PC-9 (cell line): ENCODE measurements around the gene CHIA. TPM values are rescaled to one million over a fixed set of nuclear protein-coding genes. Genes with fewer than 3 reads are reported as not detected.

Source experiments
- BruUV-seq: library from RNA; stranded (reverse); fragments of 400-500 nt; replicated peaks from 2 replicates; lab custom pipeline; 2021; lab: Mats Ljungman, UMichigan
- CTCF ChIA-PET: fragments of 300-600 bp; sonication (Branson Sonifier 250); formaldehyde crosslinking; loops from one replicate; lab custom pipeline; 2022; ENCODE audit warnings: antibody characterized with exemption; lab: Charles Lee
- POLR2A ChIA-PET: fragments of 300-600 bp; sonication (Branson Sonifier 250); formaldehyde crosslinking; loops from one replicate; lab custom pipeline; 2022; ENCODE audit warnings: antibody characterized with exemption; ENCODE audit not compliant: unreplicated experiment; lab: Charles Lee
- DNase-seq, 2 experiments: peaks; one replicate each; pipeline versions ENCODE4 v3.0.0 to v3.0.0-alpha.2; 2015 to 2022; ENCODE audit warnings: mixed read lengths in 1 of 2
- H2AFZ ChIP-seq: fragments of 200-600 bp; sonication (generic); 2 replicates; pipeline ENCODE4 v1.8.1; 2017; ENCODE audit warnings: antibody characterized with exemption
- H3F3A ChIP-seq: fragments of 200-600 bp; sonication (generic); 2 replicates; pipeline ENCODE4 v1.8.1; 2017; ENCODE audit warnings: antibody characterized with exemption, mild to moderate bottlenecking, low read depth; ENCODE audit not compliant: insufficient read depth
- H3K27ac ChIP-seq: fragments of 200-600 bp; sonication (generic); 2 replicates; pipeline ENCODE4 v1.6.1; 2016; ENCODE audit warnings: mixed run types
- H3K27me3 ChIP-seq: fragments of 200-600 bp; sonication (generic); 2 replicates; pipeline ENCODE4 v1.6.1; 2016; ENCODE audit warnings: low read depth, mixed run types; ENCODE audit not compliant: insufficient read depth
- H3K36me3 ChIP-seq: fragments of 200-600 bp; sonication (generic); 2 replicates; pipeline ENCODE4 v1.6.1; 2016; ENCODE audit warnings: low read depth, mixed run types
- H3K4me1 ChIP-seq: fragments of 200-600 bp; sonication (generic); replicated peaks from 2 replicates; pipeline ENCODE4 v1.6.1; 2016; ENCODE audit warnings: mixed run types; ENCODE audit not compliant: insufficient read depth
- H3K4me2 ChIP-seq: fragments of 200-600 bp; sonication (generic); 2 replicates; pipeline ENCODE4 v1.6.1; 2017; ENCODE audit warnings: mixed run types
- H3K4me3 ChIP-seq: fragments of 200-600 bp; sonication (generic); 2 replicates; pipeline ENCODE4 v1.6.1; 2016; ENCODE audit warnings: mixed run types
- H3K79me2 ChIP-seq: fragments of 200-600 bp; sonication (generic); 2 replicates; pipeline ENCODE4 v1.6.1; 2017; ENCODE audit warnings: low read depth, mixed run types
- H3K9me2 ChIP-seq: fragments of 200-600 bp; sonication (generic); 2 replicates; pipeline ENCODE4 v1.8.1; 2017; ENCODE audit warnings: mild to moderate bottlenecking; ENCODE audit not compliant: insufficient read depth
- H3K9me3 ChIP-seq: fragments of 200-600 bp; sonication (generic); 2 replicates; pipeline ENCODE4 v1.8.1; 2016; ENCODE audit warnings: low read depth; ENCODE audit not compliant: insufficient read depth
- H4K20me1 ChIP-seq: fragments of 200-600 bp; sonication (generic); 2 replicates; pipeline ENCODE4 v1.8.1; 2017; ENCODE audit not compliant: insufficient read depth
- CTCF ChIP-seq: fragments of 200-600 bp; sonication (generic); conservative IDR thresholded peaks from 2 replicates; pipeline ENCODE4 v1.6.1; 2017; ENCODE audit warnings: mixed run types, antibody characterized with exemption, mild to moderate bottlenecking, moderate library complexity
- EZH2 ChIP-seq: fragments of 200-600 bp; sonication (generic); IDR thresholded peaks from 2 replicates; pipeline ENCODE4 v1.8.0; 2017; ENCODE audit warnings: antibody characterized with exemption, low read depth
- intact Hi-C: fragments of 100-400 bp; cut with micrococcal nuclease; formaldehyde crosslinking; loops from one replicate; pipeline ENCODE4 v1.10.0; 2022; ENCODE audit not compliant: unreplicated experiment
- total RNA-seq: library from RNA; stranded (reverse); gene quantifications from 2 replicates; pipeline ENCODE4 v1.2.3, GENCODE V29; 2021

Gene CHIA
- total RNA-seq, 1 experiment from 2014 or later = not detected

- peaks cover 67% of the 10 kb centered on the region for H3K27me3 ChIP-seq
- no peaks in the 10 kb centered on the region for H3K79me2 ChIP-seq
- H2AFZ ChIP-seq = no peak overlapping the region
- no peak overlapping the region for H3K4me3 ChIP-seq
- TF ChIP-seq EZH2 = no peak
- TF ChIP-seq CTCF = no peak
- no peaks in the 10 kb centered on the region for H4K20me1 ChIP-seq
- H3K4me1 ChIP-seq = no peaks in the 10 kb centered on the region
- ChIA-PET CTCF (no interaction called here), POLR2A (no interaction called here)
- no peaks in the 10 kb centered on the region for H3K36me3 ChIP-seq
- intact Hi-C loops = no loop called here
- H3K27ac ChIP-seq = no peak overlapping the region
- no TSS peak for BruUV-seq
- H3F3A ChIP-seq = no peaks in the 10 kb centered on the region
- DNase-seq = no peak
- 0 out of 2 replicates have a peak, but pooled peaks cover 3% of the 10 kb centered on the region for H3K9me2 ChIP-seq
- H3K9me3 ChIP-seq = no peaks in the 10 kb centered on the region
- no peak overlapping the region for H3K4me2 ChIP-seq
These were observed 78.5 kb downstream of the CHIA start for GRCh38 chr1:111369177-111369576.

- no peak overlapping the region for H2AFZ ChIP-seq
These were observed 79.0 kb downstream of the CHIA start for GRCh38 chr1:111369645-111370044.

More at GRCh38 chr1:111369645-111370044, 79.0 kb downstream of the CHIA start:
- H3K4me2 ChIP-seq = no peak overlapping the region
- H3K9me3 ChIP-seq = no peaks in the 10 kb centered on the region
- no peaks in the 10 kb centered on the region for H3K4me1 ChIP-seq
- ChIA-PET CTCF (no interaction called here), POLR2A (no interaction called here)
- intact Hi-C loops = no loop called here
- H3K9me2 ChIP-seq = 0 out of 2 replicates have a peak, but pooled peaks cover 3% of the 10 kb centered on the region
- H3K36me3 ChIP-seq = no peaks in the 10 kb centered on the region
- TF ChIP-seq EZH2 = no peak
- TF ChIP-seq CTCF = no peak
- peaks cover 63% of the 10 kb centered on the region for H3K27me3 ChIP-seq
- H3K79me2 ChIP-seq = no peaks in the 10 kb centered on the region
- DNase-seq = no peak
- no TSS peak for BruUV-seq
- no peaks in the 10 kb centered on the region for H3F3A ChIP-seq
- no peak overlapping the region for H3K27ac ChIP-seq
- H3K4me3 ChIP-seq = no peak overlapping the region
- H4K20me1 ChIP-seq = no peaks in the 10 kb centered on the region

Other genes starting within 250 kb of the CHIA start
- 34.8 and 37.9 TPM in 2 replicates for gene DRAM2, start 150.8 kb upstream of the CHIA start, total RNA-seq
- gene CEPT1, start 150.6 kb upstream of the CHIA start, total RNA-seq = 29.1 and 33.6 TPM in 2 replicates
- 37.2 and 44.9 TPM in 2 replicates for gene DENND2D, start 90.2 kb upstream of the CHIA start, total RNA-seq
- gene CHI3L2, start 63.1 kb upstream of the CHIA start, total RNA-seq = not detected in 2 replicates
- gene OVGP1, start 136.9 kb downstream of the CHIA start, total RNA-seq = 0.85 and 1.6 TPM in 2 replicates
- 20.6 and 23.7 TPM in 2 replicates for gene WDR77, start 158.4 kb downstream of the CHIA start, total RNA-seq
- 183 and 212 TPM in 2 replicates for gene ATP5PB, start 158.6 kb downstream of the CHIA start, total RNA-seq
- 0.20 and 0.53 TPM in 2 replicates for gene C1orf162, start 183.1 kb downstream of the CHIA start, total RNA-seq
- not detected in 2 replicates for gene ADORA3, start 212.8 kb downstream of the CHIA start, total RNA-seq
- gene TMIGD3, start 212.8 kb downstream of the CHIA start, total RNA-seq = not detected in 2 replicates